Prostate gland (tissue), 2 donors: ENCODE results near the gene ZNF80. TPM values are rescaled to one million over a fixed set of nuclear protein-coding genes. Genes with fewer than 3 reads are reported as not detected.
"Not testable (repeated sequence)": the region's sequence is repeated elsewhere in the genome, so short reads cannot be mapped to it uniquely, and the experiment has no call there.

Experiments used
- DNase-seq: peaks from one replicate; pipeline ENCODE4 v3.0.0-alpha.2; 2019; ENCODE audit warnings: low spot score
- H3K27ac ChIP-seq, 2 donors: fragments of 200-600 bp; sonication (generic); 2 replicates each; pipeline ENCODE4 v1.5.1; 2017 to 2019
- H3K27me3 ChIP-seq: fragments of 200-600 bp; sonication (generic); replicated peaks from 2 replicates; pipeline ENCODE4 v1.5.1; 2019; ENCODE audit not compliant: insufficient read depth
- H3K36me3 ChIP-seq, 2 donors: fragments of 200-600 bp; sonication (generic); 1 replicate in 1 of 2; 2 replicates in 1 of 2; pipeline versions ENCODE4 v1.5.1 to v1.8.1; 2017 to 2019
- H3K4me1 ChIP-seq: fragments of 200-600 bp; sonication (generic); replicated peaks from 2 replicates; pipeline ENCODE4 v1.5.1; 2019
- H3K4me3 ChIP-seq, 2 donors: fragments of 200-600 bp; sonication (generic); 2 replicates each; pipeline ENCODE4 v1.5.1; 2017 to 2019
- H3K9me3 ChIP-seq: fragments of 200-600 bp; sonication (generic); 2 replicates; pipeline ENCODE4 v1.5.1; 2017
- POLR2A ChIP-seq: fragments of 450-650 bp; IDR thresholded peaks from one replicate; pipeline ENCODE4 v1.6.1; 2016; ENCODE audit warnings: antibody characterized with exemption, mild to moderate bottlenecking
- POLR2AphosphoS5 ChIP-seq: sonication (generic); formaldehyde crosslinking; IDR thresholded peaks from one replicate; pipeline ENCODE4 v1.6.1; 2017; ENCODE audit warnings: antibody characterized with exemption
- WGBS: methylation state at CpG from one replicate; pipeline ENCODE4 v1.1.5; 2018; 5-methylcytosine and 5-hydroxymethylcytosine counted together
- intact Hi-C: fragments of 100-400 bp; cut with DNase I; formaldehyde crosslinking; loops from one replicate; pipeline ENCODE4 v1.14.2; 2022
- total RNA-seq, 2 donors: library from RNA; depleted of rRNA; stranded (reverse); fragments of >200 nt; gene quantifications; one replicate each; pipeline ENCODE4 v1.1.0, GENCODE V29; 2016
- TF ChIP-seq, protein P1 (sequence below), 4 experiments: fragments of 200-600 bp in 2 of 4; fragments of 450-650 bp in 2 of 4; sonication (generic) in 2 of 4; IDR thresholded peaks; 1 replicate in 3 of 4; 2 replicates in 1 of 4; pipeline ENCODE4 v1.5.1; 2016 to 2019; ENCODE audit warnings: antibody characterized with exemption in 4 of 4, mild to moderate bottlenecking in 2 of 4, moderate library complexity in 2 of 4

The ZNF80 gene
- total RNA-seq = under 1 TPM in 1 of 2 donors, not detected in 1; 0.62 TPM

DNA sequence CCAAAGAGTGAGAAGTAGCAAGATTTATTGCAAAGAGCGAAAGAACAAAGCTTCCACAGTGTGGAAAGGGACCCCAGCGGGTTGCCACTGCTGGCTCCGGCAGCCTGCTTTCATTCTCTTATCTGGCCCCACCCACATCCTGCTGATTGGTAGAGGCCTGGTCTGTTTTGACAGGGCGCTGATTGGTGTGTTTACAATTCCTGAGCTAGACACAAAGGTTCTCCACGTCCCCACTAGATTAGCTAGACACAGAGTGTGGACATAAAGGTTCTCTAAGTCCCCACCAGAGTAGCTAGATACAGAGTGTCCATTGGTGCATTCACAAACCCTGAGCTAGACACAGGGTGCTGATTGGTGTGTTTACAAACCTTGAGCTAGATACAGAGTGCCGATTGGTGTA lies at the start of gene ZNF80:
ZNF80 (minus strand) TSS at position 101 of the 400 bp plus-strand sequence. CDS start 504 bp downstream, outside the sequence.
- H3K4me1 ChIP-seq, H3K9me3 ChIP-seq, H3K27ac ChIP-seq, DNase-seq, H3K36me3 ChIP-seq, H3K4me3 ChIP-seq, intact Hi-C loops, H3K27me3 ChIP-seq: not testable (repeated sequence)
- WGBS = 84% methylated on average over 5 of the region's 6 CpGs

DNA sequence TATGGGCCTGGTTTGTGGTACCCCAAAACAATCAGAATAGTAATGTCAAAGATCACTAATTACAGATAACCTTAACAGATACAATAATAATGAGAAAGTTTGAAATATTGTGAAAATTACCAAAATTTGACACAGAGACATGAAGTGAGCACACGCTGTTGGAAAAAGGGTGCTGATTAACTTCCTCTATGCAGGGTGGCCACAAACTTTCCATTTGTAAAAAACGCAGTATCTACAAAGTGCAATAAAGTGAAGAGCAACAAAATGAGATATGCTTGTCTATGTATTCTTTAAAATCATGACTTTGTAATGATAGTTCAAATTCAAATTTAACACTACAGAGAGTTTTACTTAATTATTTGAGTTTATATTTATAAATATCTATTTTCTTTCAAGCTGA lies 48.9 kb upstream of the ZNF80 start:
- intact Hi-C loops = no loop called here
- H3K27ac ChIP-seq = no peak overlapping the region
- TF ChIP-seq POLR2AphosphoS5 (no peak), POLR2A (no peak)
- TF ChIP-seq, protein P1, sequence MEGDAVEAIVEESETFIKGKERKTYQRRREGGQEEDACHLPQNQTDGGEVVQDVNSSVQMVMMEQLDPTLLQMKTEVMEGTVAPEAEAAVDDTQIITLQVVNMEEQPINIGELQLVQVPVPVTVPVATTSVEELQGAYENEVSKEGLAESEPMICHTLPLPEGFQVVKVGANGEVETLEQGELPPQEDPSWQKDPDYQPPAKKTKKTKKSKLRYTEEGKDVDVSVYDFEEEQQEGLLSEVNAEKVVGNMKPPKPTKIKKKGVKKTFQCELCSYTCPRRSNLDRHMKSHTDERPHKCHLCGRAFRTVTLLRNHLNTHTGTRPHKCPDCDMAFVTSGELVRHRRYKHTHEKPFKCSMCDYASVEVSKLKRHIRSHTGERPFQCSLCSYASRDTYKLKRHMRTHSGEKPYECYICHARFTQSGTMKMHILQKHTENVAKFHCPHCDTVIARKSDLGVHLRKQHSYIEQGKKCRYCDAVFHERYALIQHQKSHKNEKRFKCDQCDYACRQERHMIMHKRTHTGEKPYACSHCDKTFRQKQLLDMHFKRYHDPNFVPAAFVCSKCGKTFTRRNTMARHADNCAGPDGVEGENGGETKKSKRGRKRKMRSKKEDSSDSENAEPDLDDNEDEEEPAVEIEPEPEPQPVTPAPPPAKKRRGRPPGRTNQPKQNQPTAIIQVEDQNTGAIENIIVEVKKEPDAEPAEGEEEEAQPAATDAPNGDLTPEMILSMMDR (IDR thresholded peaks at IDR 0.05) = no peak
- no peak overlapping the region for H3K4me3 ChIP-seq
- WGBS = 92% methylated on average over 2 of the region's 2 CpGs
- H3K9me3 ChIP-seq = no peaks in the 10 kb centered on the region
- no peaks in the 10 kb centered on the region for H3K4me1 ChIP-seq
- DNase-seq = no peak
- no peaks in the 10 kb centered on the region for H3K36me3 ChIP-seq
- H3K27me3 ChIP-seq = no peaks in the 10 kb centered on the region

DNA sequence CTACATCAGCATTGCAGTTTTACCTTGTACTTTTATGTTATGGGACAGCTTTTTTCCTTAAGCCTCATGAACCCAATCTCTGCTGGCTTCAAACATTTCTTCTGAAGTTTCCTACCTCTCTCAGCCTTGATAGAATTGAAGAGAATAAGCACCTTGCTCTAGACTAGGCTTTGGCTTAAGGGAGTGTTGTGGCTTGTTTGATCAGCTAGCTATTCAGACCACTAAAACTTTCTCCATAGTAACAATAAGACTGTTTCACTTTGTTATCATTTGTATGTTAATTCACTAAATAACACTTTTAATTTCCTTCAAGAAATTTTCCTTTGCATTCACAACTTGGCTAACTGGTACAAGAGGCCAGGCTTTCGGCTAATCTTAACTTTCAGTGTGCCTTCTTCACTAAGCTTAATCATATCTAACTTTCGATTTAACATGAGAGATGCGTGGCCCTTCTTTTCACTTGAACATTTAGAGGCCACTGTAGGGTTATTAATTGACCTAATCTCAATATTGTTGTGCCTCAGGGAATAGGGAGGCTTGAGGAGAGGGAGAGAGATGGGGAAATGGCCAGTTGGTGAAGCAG lies 48.4 kb upstream of the ZNF80 start:
- intact Hi-C loops = no loop called here
- TF ChIP-seq POLR2AphosphoS5 (no peak), POLR2A (no peak)
- TF ChIP-seq, protein P1 (IDR thresholded peaks at IDR 0.05) = no peak
- Histone ChIP-seq H3K27me3 (no peaks in the 10 kb centered on the region), H3K9me3 (no peaks in the 10 kb centered on the region), H3K4me1 (no peaks in the 10 kb centered on the region), H3K27ac (no peak overlapping the region), H3K36me3 (no peaks in the 10 kb centered on the region), H3K4me3 (no peak overlapping the region)
- 88% methylated on average over 3 of the region's 3 CpGs for WGBS
- DNase-seq = no peak

DNA sequence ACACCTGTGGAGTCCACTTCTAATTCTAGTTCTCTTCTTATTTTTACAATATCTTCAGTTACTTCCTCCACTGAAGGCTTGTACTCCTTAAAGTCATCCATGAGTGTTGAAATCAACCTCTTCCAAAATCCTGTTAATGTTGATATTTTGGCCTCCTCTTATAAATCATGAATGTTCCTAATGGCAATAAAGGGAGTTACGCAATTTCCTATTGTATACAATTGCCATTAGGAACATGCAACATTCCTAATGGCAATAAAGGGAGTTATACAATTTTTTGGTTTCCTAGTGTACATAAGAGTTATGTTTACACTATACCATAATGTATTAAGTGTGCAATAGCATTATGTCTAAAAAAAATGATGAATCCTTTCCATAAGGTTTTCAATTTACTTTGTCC lies 47.3 kb upstream of the ZNF80 start:
- no peak for TF ChIP-seq POLR2A
- no peak for TF ChIP-seq POLR2AphosphoS5
- TF ChIP-seq, protein P1 (IDR thresholded peaks at IDR 0.05) = no peak
- Histone ChIP-seq H3K36me3 (no peaks in the 10 kb centered on the region), H3K9me3 (no peaks in the 10 kb centered on the region), H3K27ac (no peak overlapping the region), H3K4me3 (no peak overlapping the region), H3K27me3 (no peaks in the 10 kb centered on the region), H3K4me1 (no peaks in the 10 kb centered on the region)
- 93% methylated on average over 1 of the region's 1 CpG for WGBS
- DNase-seq = no peak
- intact Hi-C loops = no loop called here

DNA sequence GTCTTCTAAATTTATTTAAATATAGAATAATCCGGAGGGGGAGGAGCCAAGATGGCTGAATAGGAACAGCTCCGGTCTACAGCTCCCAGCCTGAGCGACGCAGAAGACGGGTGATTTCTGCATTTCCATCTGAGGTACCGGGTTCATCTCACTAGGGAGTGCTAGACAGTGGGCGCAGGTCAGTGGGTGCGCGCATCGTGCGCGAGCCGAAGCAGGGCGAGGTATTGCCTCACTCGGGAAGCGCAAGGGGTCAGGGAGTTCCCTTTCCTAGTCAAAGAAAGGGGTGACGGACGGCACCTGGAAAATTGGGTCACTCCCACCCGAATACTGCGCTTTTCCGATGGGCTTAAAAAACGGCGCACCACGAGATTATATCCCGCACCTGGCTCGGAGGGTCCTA lies 39.5 kb upstream of the ZNF80 start:
- H3K27ac ChIP-seq, H3K27me3 ChIP-seq, H3K4me1 ChIP-seq, intact Hi-C loops, H3K36me3 ChIP-seq, H3K4me3 ChIP-seq, DNase-seq, H3K9me3 ChIP-seq: not testable (repeated sequence)
- WGBS = 96% methylated on average over 10 of the region's 26 CpGs

DNA sequence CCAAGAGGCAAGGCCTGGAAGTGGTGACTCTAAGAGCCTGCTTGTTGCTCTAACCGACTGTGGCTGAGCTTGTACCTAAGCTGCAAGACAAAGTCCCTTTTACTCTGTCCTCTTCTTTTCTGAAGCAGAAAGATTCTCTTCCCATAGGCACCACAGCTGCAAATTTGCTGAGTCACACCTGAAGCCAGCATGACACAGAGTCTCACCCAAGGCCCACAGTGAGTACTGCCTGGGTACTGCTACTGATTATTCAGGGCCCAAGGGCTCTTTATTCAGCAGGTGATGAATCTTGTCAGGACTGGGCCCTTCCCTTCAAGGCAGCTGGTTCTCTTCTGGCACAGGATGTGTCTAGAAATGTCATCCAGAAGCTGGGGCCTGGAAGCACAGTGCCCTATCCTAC lies 37.6 kb upstream of the ZNF80 start:
- Histone ChIP-seq H3K36me3 (no peaks in the 10 kb centered on the region), H3K27ac (no peak overlapping the region), H3K27me3 (no peaks in the 10 kb centered on the region), H3K9me3 (no peaks in the 10 kb centered on the region), H3K4me1 (no peaks in the 10 kb centered on the region), H3K4me3 (no peak overlapping the region)
- intact Hi-C loops = no loop called here
- WGBS = 95% methylated on average over 1 of the region's 1 CpG
- TF ChIP-seq, protein P1 (IDR thresholded peaks at IDR 0.05) = no peak
- no peak for TF ChIP-seq POLR2AphosphoS5
- TF ChIP-seq POLR2A = no peak
- no peak for DNase-seq
